ENCODE measurements around the gene CDK14.
"Not testable (repeated sequence)": the region's sequence is repeated elsewhere in the genome, so short reads cannot be mapped to it uniquely, and the experiment has no call there.

The CDK14 gene

DNA sequence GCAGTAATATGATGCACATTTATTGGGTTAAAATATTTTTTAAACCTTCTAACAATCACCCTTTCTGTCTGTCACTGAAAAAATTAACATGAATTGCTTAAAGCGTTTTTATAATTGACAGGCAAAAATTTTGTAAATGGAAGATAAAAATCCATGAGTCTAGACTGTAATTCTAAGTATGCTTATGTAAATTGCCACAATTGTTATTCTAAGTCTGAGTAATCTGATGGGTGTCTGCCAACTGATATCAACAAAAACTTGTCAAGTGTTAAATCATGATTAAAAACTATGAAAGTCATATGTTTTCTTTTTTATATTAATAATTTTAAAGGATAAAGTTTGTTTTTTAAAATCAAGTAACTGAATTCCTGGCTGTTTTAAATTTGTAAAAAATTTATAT lies 208.2 kb downstream of the CDK14 start:
- no peak for DNase-seq (ENCODE audit: low spot score)

DNA sequence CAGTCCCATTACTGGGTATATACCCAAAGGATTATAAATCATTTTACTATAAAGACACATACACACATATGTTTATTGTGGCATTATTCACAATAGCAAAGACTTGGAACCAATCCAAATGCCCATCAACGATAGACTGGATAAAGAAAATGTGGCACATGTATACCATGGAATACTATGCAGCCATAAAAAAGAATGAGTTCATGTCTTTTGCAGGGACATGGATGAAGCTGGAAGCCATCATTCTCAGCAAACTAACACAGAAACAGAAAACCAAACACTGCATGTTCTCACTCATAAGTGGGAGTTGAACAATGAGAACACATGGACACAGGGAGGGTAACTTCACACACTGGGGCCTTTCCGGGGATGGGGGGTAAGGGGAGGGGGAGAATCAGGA lies 219.4 kb downstream of the CDK14 start:
- DNase-seq (ENCODE audit: low spot score), result not testable (repeated sequence)

DNA sequence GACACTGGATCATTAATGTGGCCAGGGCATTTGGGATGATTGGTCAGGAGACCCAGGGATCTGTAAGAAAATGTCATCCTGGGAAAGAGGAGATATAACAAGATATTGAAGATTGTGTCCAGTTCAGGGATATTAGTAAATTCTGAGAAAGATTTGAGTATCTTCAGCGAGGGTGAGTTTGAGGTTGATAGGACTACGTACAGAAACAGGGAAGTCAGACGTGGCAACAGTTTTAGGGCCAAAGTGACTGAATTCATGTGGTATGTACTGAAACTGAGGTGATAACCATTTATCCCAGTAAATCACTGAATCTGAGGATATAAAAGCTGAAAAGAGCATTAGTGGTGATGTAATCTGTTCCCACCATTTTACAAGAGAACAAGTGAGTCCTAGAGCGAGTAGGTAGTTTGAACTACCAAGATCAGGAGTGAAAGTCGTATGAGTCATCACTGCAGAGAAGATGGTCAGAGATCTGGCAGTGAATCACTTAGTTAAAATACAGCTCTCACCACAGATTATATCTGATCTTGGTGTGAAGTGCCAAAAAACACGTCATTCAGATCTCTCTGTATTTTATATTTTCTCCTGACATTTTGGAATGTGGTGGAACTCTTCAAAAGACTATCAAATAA lies 220.5 kb downstream of the CDK14 start:
- DNase-seq (ENCODE audit: low spot score), result no peak

DNA sequence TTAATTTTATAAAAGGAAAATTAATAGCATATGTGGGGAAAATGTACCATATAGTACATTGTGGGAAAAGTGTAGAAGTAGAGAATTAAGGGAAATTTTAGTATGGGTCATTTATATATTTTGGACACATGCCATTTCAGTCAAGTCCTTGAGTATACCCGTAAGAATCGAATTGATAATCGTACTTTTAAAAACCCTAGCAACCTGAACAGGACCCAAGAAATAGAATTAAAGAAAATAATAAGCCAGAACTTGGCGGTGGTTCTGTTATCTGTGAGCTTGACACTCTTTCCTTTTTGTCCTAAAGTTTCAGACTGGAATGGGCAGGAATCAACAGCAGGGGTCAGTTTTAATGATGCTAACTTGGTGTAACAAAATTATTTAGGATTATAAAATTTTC lies 221.0 kb downstream of the CDK14 start:
- DNase-seq (ENCODE audit: low spot score), result no peak

DNA sequence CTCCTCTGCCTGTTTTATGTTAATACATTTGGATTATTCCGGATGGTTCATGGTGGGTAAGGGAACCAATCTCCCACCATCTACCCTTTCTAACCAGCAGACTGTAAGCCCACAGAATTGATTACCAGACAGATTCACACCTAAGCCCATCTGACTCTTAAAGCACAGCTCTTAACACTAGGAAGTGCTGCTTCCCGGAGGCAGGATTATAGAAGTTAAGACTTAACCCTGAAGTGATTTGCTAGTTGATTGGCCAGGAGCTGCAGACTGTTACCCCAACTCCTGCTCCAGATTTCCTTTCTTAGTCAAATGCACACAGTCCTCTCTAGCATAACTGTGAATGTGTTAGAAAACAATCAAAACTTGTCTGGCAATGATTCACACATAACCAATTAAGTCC lies 221.7 kb downstream of the CDK14 start:
- no peak for DNase-seq (ENCODE audit: low spot score)

DNA sequence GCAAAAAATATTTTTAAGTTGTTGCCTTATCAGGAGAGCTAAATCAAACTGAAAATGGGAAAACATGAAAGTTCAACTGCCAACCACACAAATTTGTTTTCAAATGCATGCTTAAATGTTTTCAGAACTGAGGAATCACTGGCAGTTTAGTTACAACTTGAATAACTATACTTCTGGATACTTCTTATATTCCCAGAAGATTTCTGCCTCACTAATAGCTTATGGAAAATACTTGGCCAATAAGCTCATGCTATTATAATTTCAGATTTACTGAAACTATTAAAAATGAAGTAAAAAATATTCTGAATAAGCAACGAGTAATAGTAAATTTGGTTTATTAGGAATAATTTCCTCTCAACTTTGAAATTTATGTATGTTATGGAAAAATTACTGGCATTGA lies 222.2 kb downstream of the CDK14 start:
- DNase-seq (ENCODE audit: low spot score), result no peak

DNA sequence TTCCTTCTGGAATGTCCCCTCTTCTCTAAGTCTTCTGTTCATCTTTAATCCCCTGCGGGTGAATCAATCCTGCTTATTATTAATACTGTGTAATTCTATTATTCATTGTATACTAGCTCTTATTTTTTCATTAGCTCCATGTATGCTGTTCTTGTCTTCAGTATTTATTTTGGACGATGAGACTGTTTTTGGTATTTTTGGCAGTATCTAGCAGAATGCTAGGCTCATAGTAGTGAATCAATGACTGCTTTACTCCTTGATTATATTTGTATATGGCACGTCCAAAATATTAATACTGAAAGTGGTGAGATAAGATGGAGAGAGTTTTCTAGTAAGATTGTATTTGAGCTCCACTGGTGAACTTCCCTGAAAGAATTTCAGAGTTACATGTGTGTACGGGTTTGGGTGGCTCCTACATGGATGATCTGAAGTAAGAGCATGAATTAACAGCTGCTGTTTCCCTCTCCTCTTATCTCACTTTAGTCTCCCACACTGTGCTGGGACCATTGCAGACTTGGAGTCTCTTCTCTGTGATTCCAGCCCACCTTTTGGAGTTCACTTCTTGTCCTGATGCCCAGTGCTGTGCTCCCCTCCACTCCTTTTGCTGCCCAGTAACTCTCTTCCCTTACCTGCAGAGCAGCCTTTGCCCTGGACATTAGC lies 226.0 kb downstream of the CDK14 start:
- DNase-seq (ENCODE audit: low spot score), result no peak

DNA sequence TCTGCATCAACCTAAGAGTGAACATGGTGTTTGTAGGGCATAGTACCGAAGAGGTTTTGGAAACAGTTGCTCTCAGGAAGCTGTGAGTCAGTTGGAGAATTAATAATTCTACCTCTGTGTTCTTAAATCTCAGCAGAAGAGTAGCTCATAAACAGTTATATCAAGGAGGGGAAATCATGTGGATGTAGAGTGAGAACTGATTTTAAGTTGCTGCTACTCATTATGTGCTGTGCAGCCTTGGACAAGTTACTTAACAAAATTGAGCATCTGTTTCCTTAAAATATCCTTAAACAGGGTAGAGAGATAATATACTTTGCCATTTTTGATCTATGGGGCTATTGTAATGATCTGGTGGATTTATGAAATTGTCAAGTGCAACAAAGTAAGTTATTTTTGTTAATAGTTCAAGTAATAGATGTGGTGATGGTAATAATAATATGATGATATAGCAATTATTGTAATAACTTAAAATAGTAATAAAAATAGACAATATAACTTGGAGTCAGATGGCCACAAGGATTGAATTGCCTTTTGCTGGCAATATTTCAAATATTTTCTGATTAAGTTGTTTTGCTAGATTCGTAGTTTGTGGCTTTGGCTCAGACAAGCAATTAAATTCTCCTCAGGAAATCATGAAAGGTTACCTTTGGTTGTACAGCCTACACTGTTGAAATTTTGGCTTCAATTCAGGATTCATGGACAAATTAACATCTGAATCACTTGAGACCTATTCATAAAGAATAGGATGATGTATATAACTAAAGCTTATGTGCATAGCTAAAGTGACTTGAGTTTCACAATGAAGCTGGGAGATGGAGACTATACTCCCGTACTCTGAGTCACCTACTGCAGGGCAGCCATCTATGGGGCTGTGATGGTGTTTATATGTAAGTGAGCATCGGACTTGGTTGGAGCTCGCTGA lies 228.5 kb downstream of the CDK14 start:
- DNase-seq (ENCODE audit: low spot score), result no peak

DNA sequence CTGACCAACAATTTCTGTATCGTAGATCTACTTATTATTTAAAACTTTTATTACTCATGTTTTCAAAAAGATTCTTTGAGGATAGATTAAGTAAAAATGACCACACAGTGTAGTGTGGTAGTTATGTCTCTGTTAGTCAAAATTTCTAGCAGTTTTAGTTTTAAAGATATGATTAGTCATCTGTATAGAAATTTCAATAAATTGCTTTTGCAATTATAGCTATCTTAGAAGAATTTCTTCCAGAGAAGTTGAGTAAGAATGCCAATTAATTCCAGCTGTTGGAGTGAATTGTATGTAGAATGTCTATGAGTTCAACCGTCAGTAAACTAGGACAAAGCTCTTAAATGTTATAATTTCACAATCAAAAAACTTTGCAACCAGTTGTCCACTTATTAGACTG lies 229.7 kb downstream of the CDK14 start:
- DNase-seq (ENCODE audit: low spot score), result no peak

DNA sequence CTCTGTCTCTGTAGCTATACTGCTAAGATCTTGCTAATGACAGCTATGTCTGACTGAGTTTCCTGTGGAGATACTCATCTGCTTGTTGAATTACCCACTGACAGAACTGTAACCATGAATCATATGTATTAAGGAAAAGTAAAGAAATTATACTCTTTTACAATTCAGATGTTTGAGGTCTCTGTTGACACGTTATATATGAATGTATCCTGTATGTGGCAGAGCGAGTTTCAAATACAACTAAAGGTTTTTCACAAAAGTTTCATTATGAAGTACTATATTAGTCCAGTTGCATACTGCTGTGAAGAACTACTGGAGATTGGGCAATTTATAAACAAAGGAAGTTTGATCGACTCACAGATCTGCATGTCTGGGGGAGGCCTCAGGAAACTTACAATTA lies 232.5 kb downstream of the CDK14 start:
- DNase-seq (ENCODE audit: low spot score), result no peak

DNA sequence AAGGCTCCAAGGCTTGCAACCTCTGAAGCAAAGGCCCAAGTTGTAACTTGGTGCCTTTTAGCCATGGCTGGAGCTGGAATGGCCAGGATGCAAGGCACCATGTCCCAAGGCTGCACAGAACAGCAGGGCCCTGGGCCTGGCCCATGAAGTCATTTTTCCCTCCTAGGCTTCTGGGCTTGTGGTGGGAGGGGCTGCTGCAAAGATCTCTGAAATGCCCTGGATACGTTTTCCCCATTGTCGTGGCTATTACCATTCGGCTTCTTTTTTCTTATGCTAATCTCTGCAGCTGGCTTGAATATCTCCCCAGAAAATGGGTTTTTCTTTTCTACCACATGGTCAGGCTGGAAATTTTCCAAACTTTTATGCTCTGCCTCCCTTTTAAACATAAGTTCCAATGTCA lies 234.2 kb downstream of the CDK14 start:
- no peak for DNase-seq (ENCODE audit: low spot score)

DNA sequence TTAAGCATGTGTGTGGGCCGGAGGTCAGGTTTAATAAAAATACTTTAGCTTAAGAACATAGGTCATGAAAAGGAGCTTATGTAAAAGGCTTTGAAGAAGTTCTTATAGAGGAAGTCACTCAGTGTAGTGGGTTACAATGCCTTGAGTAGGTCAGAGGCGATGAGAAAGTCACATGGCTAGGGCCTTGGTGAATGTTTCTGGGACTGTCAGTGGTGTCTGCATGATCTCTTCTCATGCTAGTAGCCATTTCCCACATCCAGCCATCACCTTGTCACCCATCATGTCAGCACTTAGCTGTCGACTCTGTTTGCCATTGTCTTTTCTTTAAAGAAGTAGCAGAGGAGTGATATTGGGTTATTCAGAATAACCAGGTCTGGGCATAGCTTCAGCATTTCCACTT lies 236.6 kb downstream of the CDK14 start:
- DNase-seq (ENCODE audit: low spot score), result no peak

DNA sequence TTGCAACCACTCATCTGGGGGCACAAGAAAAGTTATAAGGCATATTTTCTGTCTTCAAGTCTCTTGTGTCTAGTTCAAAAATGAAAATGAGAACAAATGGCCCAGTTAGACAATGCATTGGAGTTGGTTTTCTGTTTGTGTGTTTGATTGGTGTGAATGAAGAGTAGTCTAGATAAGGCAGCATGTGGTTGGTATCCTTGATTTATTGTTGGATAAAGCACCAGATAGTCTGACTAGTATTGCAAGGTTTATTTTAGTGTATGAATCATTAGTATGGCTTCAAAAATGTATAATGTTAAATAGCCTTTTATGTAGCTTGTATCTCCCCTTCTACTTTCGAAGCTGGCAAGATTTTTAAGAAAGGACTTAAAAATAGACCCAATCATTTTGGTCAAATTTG lies 237.3 kb downstream of the CDK14 start:
- no peak for DNase-seq (ENCODE audit: low spot score)

DNA sequence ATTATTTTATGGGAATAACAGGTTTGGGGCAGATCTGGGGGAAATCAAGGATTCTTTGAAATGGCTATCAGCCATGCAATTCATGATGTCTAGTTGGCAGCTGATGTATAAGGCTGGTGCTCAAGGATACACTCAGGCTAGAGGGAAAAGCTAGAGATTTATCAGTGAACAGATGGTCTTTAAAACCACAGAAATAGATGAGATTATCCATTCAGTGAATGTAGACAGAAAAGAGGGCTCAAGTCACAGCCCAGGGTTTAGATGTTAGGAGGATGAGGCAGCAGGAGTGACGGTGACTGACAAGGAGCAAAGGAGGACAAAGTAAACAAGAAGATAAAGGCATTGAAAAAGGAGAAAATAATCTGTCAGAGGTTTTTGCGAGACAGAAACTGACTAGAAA lies 238.7 kb downstream of the CDK14 start:
- no peak for DNase-seq (ENCODE audit: low spot score)

DNA sequence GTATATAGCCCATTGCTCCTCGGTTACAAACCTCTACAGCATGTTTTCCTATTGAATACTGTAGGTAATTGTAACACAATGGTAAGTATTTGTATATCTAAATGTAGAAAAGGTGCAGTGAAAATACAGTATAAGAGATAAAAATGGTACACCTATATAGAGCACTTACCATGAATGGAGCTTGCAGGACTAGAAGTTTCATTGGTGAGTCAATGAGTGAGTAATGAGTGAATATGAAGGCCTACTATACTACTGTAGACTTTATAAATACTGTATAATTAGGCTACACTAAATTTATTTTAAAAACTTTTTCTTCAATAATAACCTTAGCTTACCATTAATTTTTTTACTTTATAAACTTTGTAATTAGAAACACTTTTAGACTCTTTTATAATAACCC lies 239.7 kb downstream of the CDK14 start:
- DNase-seq (ENCODE audit: low spot score), result no peak

DNA sequence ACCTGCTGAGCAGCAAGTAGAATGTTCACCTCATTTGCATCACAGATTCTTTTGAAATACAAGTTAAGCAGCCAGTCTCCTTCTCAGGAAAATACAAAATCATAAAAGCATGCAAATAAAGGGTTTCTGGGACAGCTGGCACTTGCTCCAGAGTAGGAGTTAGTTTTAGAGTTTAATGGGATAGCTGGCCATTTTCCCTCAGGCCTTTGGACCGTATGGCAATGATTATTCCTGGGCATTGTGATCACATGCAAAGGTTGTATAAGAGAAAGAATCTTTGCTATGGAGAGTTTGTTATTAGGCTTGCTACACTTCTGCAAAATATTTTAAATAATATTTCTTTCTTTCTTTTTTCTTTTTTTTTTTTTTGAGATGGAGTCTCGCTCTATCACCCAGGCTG lies 240.8 kb downstream of the CDK14 start:
- DNase-seq (ENCODE audit: low spot score), result no peak

DNA sequence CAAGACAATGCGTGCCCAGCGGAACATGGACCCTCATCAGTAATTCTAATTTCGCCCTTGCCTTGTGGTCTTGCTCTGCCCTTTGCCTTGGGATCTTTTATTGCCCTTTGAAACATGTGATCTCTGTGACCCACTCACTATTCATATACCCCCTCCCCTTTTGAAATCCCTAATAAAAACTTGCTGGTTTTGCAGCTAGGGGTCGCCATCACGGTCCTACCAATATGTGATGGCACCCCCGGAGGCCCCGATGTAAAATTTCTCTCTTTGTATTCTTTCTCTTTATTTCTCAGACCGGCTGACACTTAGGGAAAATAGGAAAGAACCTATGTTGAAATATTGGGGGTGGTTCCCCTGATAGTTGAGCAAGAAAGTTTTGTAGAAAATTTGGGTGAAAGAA lies 242.7 kb downstream of the CDK14 start:
- no peak for DNase-seq (ENCODE audit: low spot score)

DNA sequence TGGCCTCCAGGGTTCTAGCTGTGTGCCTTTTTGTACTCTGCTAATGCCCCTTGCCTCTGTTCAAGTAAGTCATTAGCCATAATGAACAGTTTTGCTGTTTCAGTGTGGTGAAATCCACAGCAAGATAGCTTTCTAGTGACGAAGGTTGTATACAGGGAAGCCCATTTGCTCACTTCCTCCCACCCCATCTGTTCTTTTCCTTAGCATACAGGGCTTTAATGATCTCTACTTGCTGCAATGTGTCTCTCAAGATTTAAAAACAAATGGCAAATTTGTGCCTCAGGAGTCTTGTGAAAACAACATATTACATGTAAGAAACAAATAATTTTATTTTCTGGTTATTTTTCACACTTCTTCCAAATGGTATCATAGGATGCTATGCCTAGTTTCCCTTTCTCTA lies 243.2 kb downstream of the CDK14 start:
- no peak for DNase-seq (ENCODE audit: low spot score)

DNA sequence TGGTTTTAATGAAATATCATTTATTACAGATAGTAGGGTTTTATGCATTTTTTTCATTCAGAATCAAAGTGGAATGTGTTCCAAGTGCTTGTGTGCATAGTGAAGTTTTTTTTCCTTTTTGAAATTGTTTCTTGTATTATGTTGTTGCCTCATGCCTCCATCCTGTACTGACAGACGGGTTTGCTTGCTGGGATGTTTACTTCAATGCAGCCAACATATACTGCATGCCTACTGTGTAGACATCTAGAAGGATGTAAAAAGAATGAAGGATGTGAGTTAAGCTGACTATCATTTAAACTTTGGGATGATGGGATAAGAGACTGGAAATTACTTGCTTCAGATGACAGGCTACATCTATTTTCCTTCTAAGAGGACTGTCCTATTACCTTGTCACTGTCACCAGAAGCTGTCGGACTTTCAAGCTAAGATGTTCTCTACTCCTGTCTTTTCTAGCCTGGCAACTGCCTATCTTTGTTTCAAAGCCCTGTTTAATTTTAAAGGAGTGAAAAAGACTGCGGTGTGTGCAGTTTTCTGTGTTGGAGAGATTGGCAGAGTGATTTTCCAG lies 243.7 kb downstream of the CDK14 start:
- DNase-seq (ENCODE audit: low spot score), result no peak

DNA sequence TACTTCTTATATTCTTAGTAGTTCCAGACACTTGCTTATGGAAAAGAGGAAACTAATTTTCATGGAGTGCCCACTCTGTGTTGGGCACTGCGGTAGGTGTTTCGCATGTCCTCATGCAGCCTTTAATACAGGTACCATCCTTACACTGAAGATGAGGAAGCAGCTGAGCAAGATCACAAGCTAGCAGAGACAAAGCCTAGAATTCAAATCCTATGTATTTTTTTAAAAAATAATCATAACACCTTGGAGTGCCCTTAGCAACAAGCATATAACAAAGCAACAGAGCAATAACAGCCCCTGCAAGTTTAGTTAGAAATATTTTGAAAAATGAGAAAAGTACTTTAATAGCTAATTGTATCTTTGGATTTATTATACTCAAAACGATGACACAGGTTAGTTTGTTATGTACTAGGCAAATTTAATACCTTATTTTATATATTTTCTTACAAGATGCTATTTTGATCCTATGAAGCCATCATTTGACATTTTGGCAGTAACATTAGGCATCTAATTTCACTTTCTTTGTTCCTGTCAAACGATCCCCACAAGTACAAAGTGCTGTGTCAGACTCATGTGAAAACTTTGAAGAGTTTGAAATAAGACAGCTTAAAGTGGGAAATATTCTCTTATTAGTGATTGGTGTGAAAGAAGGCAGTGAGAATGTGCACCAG lies 245.8 kb downstream of the CDK14 start:
- no peak for DNase-seq (ENCODE audit: low spot score)

DNA sequence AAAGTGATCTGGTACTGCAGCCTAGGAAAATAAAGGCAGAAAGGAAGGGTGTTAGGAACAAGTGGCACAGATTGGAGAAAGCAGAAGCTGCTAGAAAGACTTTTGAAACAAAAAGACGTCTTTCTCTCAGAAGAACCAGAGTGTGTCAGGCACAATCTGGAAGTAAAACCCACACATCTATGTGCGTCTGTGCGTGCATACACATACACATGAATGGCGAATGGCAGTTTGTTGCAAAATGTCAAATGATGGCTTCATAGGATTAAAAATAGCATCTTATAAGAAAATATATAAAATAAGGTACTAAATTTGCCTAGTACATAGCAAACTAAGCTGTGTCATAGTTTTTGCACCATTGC lies 246.3 kb downstream of the CDK14 start:
- no peak for DNase-seq (ENCODE audit: low spot score)

DNA sequence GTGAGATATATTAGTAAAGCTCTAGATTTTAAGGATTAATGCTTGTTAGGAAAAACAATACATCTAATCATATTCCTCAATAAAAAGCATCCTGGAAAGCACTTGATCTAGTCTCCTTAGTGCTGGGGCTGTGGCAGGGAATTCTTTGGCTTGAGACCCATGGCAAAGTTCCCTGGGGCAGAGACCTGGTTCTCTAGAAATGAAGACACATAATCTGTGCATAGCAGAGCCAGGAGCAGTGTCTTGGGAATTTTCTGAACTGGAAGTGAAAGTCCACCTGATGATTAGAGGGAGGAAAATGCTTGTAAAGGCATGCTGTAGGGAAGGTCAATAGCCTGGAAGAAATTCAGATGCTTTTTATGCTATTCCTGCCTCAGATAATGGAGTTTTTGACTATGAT lies 247.4 kb downstream of the CDK14 start:
- no peak for DNase-seq (ENCODE audit: low spot score)
